ENCODE data around the gene TMEM175. TPM values are rescaled to one million over a fixed set of nuclear protein-coding genes. Genes with fewer than 3 reads are reported as not detected.

TMEM175 gene
- total RNA-seq, 1 donor from 2014 or later, result 56.5 TPM

DNA sequence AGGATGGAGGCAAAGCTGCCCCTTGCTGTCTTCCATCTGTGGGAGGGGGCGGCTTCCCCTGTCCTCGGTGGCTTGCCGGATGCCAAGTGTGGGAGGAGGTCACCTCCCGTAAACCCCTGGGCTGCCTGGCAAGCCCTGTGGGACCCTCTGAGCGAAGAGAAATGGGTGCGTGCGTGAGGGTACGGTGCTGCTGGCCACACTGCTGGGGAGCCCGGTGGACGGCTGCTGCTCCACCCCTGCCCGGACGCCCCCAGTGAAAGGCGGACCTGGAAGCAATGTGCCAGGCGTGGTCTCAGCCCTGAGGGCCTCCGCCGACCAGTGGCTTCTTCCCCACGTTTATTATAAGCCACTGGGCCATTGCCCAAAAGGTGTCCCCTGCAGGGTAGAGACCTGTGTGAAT lies 50.0 kb downstream of the TMEM175 start:
- intact Hi-C loops (cut with DNase I), result no loop called here
- Histone ChIP-seq H3K4me1 (peaks cover 21% of the 10 kb centered on the region), H3K4me3 (no peak overlapping the region), H3K27me3 (no peaks in the 10 kb centered on the region), H3K36me3 (no peaks in the 10 kb centered on the region), H3K27ac (no peak overlapping the region), H3K9me3 (no peaks in the 10 kb centered on the region)
- no peak for DNase-seq (ENCODE audit: extremely low spot score in 2 of 2)
- TF ChIP-seq POLR2A (IDR thresholded peaks at IDR 0.05) (no peak), POLR2AphosphoS5 (IDR thresholded peaks at IDR 0.05; ENCODE audit: insufficient read depth in 1 of 2, low read depth in 1 of 2) (no peak)
- TF ChIP-seq, protein P1, sequence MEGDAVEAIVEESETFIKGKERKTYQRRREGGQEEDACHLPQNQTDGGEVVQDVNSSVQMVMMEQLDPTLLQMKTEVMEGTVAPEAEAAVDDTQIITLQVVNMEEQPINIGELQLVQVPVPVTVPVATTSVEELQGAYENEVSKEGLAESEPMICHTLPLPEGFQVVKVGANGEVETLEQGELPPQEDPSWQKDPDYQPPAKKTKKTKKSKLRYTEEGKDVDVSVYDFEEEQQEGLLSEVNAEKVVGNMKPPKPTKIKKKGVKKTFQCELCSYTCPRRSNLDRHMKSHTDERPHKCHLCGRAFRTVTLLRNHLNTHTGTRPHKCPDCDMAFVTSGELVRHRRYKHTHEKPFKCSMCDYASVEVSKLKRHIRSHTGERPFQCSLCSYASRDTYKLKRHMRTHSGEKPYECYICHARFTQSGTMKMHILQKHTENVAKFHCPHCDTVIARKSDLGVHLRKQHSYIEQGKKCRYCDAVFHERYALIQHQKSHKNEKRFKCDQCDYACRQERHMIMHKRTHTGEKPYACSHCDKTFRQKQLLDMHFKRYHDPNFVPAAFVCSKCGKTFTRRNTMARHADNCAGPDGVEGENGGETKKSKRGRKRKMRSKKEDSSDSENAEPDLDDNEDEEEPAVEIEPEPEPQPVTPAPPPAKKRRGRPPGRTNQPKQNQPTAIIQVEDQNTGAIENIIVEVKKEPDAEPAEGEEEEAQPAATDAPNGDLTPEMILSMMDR (IDR thresholded peaks at IDR 0.05), result no peak

DNA sequence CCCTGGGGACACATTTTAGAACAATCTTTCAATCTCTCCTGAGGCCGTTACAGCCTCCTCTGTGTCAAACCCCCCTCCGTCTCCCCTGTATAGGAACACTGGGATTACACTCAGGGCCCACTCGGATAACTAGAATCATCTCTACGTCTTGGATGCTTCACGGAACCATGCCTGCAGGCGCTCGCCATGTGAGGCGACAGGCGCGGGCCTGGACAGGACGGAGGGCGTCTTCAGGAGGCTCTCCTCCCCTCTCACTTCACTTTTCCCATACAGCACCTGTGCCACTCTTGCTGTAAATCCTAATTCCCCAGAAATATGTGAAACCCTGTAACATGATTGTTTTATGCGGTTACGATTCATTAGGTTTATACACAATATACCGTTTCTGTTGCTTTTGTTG lies 50.6 kb downstream of the TMEM175 start:
- DNase-seq (ENCODE audit: extremely low spot score in 2 of 2), result no peak
- Histone ChIP-seq H3K9me3 (no peaks in the 10 kb centered on the region), H3K27me3 (no peaks in the 10 kb centered on the region), H3K36me3 (no peaks in the 10 kb centered on the region), H3K4me1 (peaks cover 26% of the 10 kb centered on the region), H3K27ac (no peak overlapping the region), H3K4me3 (no peak overlapping the region)
- TF ChIP-seq POLR2AphosphoS5 (IDR thresholded peaks at IDR 0.05; ENCODE audit: insufficient read depth in 1 of 2, low read depth in 1 of 2) (no peak), POLR2A (IDR thresholded peaks at IDR 0.05) (no peak)
- TF ChIP-seq, protein P1 (IDR thresholded peaks at IDR 0.05), result no peak
- intact Hi-C loops (cut with DNase I), result no loop called here

DNA sequence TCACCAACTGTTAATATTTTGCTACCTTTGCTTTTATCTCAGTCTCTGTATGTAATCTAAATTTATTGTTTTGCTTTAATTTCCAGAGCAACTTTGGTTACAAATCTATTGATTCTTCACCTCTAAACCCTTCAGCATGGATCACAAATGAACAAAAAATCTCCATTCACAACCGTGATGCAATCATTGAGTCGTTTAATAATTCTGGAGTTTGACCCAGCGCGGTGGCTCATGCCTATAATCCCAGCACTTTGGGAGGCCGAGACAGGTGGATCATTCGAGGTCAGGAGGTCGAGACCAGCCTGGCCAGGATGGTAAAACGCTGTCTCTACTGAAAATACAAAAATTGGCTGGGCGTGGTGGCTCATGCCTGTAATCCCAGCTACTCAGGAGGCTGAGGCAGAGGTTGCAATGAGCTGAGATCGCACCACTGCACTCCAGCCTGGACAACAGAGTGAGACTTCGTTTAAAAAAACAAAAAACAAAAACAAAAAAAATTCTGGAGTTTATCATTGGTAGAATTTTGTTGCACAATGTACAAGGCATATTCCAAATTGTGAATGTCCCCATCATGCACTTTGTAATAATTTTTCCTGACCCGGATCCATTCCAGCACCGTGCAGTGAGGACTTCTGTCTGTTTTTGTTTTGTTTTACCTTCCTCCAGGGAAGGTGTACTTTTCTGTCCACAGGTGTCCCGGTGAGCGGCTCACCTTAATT lies 52.2 kb downstream of the TMEM175 start:
- H3K9me3 ChIP-seq, result no peaks in the 10 kb centered on the region
- H3K4me1 ChIP-seq, result peaks cover 32% of the 10 kb centered on the region
- H3K4me3 ChIP-seq, result peak overlapping the region; percentile 14 to 16
- no peaks in the 10 kb centered on the region for H3K36me3 ChIP-seq
- intact Hi-C loops (cut with DNase I), result no loop called here
- no peak overlapping the region for H3K27ac ChIP-seq
- no peak for DNase-seq (ENCODE audit: extremely low spot score in 2 of 2)
- H3K27me3 ChIP-seq, result no peaks in the 10 kb centered on the region
- no peak for TF ChIP-seq POLR2AphosphoS5 (IDR thresholded peaks at IDR 0.05; ENCODE audit: insufficient read depth in 1 of 2, low read depth in 1 of 2)

DNA sequence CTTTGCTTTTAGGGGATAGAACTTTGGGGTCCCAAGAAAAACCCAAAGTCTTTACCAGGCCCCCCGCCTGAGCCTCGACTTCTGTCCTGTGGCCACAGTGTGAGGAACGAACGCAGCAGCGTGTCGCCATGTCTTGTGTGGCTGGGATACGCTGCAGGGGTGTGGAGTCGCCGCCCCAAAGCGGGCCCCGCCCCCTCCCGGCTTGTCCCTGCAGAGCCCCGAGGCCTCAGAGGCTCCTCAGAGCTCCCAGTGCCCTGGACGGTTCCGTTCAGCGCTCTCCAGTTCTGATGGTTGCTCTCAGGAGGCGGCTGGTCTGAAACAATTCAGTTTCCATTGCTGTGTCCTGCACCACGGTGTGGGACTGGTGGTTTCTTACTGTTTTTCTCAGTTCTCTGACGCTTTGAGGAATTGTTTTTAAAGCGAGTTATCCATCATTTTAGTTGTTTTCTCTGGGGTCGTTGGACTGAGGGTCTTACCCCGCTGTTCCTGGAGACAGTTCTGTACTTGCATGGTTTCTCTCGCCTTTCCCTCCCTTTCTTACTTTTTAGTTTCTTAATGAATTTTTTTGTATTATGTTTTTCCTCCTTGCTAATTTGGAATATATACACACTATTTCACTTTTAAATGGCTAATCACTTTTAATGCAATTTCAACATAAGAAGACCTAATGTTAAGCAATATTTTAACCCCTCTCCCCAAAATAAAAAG lies 53.0 kb downstream of the TMEM175 start:
- intact Hi-C loops (cut with DNase I), result no loop called here
- H3K4me3 ChIP-seq, result peak overlapping the region; percentile 14 to 16
- DNase-seq (ENCODE audit: extremely low spot score in 2 of 2), result no peak
- TF ChIP-seq POLR2AphosphoS5 (IDR thresholded peaks at IDR 0.05; ENCODE audit: insufficient read depth in 1 of 2, low read depth in 1 of 2) (no peak), POLR2A (IDR thresholded peaks at IDR 0.05) (no peak)
- TF ChIP-seq, protein P1 (IDR thresholded peaks at IDR 0.05), result no peak
- no peaks in the 10 kb centered on the region for H3K27me3 ChIP-seq
- no peaks in the 10 kb centered on the region for H3K9me3 ChIP-seq
- no peak overlapping the region for H3K27ac ChIP-seq
- H3K4me1 ChIP-seq, result peaks cover 32% of the 10 kb centered on the region
- H3K36me3 ChIP-seq, result no peaks in the 10 kb centered on the region

DNA sequence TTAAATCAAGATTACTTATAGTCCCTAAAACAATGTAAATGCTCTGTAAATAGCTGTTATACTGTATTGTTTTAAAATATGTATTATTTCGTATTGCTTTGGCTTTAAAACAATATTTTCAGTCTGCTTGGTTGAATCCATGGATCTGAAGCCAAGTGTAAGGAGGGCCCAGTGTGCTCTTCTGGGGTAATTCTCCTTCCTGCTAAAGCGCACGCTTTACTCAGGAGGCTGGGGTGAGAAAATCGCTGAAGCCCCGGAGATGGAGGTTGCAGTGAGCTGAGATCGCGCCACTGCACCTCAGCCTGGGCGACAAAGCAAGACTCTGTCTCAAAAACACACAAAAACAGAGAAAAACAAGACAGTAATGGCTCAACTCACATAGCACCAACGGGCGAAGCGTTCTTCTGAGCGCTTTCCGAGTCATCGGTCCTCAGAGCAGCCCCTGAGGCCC lies 54.2 kb downstream of the TMEM175 start:
- no peak for TF ChIP-seq POLR2A (IDR thresholded peaks at IDR 0.05)
- TF ChIP-seq, protein P1 (IDR thresholded peaks at IDR 0.05), result no peak
- no peak for TF ChIP-seq POLR2AphosphoS5 (IDR thresholded peaks at IDR 0.05; ENCODE audit: insufficient read depth in 1 of 2, low read depth in 1 of 2)
- DNase-seq (ENCODE audit: extremely low spot score in 2 of 2), result no peak
- no peaks in the 10 kb centered on the region for H3K27me3 ChIP-seq
- no peaks in the 10 kb centered on the region for H3K36me3 ChIP-seq
- peak overlapping the region; percentile 64 to 74 for H3K4me3 ChIP-seq
- intact Hi-C loops (cut with DNase I), result no loop called here
- peaks cover 32% of the 10 kb centered on the region for H3K4me1 ChIP-seq
- no peaks in the 10 kb centered on the region for H3K9me3 ChIP-seq
- peak overlapping the region; percentile 60 for H3K27ac ChIP-seq

All from vagina (tissue), 2 donors.